Stimulated activated CD4-positive, alpha-beta T cell treated with anti-CD3 and anti-CD28 coated beads, TNF-alpha, amount 100 ng/mL, for 24 hours (primary cell): ENCODE measurements around the gene ABHD17C.

Source experiments
- DNase-seq, 3 experiments: peaks; one replicate each; pipeline ENCODE4 v3.0.0-alpha.2; 2020; ENCODE audit warnings: low read depth in 3 of 3

The ABHD17C gene

DNA sequence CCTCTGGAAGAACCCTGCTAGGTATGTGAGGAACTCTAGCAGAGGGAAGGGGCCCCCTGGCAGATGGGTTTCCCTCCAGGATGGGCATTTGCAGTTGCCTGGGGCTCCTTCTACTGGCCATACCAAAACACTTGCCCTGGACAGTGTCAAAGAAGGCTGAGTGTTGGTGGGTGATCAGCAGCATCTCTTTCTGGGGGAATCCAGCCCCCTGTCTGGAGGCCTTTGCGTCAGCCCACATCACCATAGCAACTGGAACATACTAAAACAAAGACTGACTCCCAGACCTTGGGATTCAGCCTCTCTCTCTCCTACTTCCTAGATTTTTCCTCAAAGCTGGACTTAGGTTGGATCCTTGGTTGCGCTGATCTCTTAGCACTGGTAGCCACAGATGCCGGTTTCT lies 92.2 kb downstream of the ABHD17C start:
- no peak for DNase-seq

DNA sequence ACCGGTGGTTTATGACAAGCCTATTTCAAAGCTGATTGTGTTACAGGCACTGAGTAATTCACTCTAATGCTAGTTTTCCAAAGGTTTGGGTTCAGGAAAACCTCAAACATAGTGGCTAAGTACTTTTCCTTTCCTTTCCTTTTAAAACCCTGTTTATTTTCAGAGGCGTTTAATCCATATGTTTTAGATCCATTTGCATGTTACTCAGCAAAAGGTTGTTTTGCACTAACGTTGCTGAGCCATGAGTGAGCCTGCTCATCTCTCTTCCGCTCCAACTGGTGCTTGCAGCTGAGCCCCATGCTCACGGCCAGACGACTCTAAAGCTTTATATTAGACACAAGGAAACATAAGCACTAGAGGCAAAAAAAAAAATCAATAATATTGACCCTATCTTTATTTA lies 93.4 kb downstream of the ABHD17C start:
- no peak for DNase-seq

DNA sequence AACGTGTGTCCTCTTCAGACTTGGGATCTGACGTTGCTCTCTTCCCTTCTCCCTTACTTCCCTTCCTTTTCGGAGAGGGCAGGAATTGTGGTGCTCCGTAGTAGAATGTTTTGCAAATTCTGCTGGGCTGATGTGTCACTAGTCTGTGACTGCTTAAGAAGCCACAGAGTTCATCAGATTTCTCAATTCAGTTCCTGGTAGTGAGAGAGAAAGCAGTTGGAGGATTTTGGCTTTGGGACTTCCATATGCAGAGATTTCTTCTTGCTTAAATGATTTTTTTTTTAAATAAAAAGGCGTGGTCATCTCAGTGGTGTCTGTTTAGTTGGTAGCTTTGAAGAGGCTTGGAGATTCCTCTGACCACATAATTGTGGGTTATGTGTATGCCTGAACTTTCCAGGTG lies 94.2 kb downstream of the ABHD17C start:
- no peak for DNase-seq

DNA sequence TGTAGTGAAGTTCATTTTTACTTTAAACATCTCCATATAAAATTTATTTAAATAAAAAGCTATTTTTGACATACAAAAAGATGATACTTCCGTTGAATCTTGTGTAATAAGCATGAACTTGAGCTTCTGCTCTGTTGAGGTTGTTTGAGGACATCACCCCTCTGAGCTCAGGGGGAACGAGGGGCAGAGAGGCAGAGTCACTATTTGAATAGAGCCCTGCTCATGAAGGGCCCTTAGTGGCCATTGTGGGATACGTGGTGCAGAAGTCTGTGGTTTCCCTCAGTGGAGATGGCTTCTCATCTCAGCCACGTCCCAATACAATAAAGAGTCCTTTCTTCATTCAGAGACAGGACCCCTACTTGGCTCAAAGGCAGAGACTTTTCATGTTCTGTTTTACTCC lies 94.7 kb downstream of the ABHD17C start:
- DNase-seq, result no peak

DNA sequence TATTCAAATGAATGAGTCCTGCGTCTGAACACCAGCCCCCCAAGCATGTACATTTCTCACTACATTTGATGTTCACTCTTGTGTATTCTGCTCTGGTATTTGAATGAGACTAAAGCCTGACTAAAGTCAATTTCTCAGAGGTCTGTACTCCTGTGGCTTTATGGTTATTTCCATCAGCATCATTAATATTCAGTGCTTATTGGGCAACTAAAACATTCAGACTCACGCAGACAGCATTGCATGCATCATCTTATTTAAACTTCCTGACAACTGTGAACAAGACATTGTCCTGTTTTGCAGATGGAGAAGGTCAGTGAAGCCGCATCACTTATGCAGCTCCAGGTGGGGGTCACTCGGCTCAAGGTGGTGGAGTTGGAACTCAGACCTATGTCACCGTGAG lies 95.1 kb downstream of the ABHD17C start:
- DNase-seq, result no peak

DNA sequence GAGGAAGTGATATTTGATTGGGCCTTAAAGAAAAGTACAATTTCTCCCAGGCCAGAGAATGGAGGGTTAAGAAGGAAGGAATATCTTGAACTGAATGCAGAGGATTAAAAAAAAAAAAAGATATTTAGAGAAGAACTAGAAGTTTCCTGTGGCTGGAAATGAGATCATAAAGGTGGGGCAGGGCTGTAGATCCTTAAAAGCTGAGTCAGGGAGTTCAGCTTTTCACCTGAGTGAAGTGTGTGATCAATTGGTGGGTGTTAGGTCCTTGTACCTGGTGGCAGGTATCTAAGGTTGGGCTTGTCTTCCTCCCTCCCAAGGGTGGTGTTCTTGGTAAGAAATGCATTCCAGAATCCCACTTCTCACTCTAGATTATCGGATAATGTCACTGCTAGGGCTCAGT lies 95.9 kb downstream of the ABHD17C start:
- DNase-seq, result no peak

DNA sequence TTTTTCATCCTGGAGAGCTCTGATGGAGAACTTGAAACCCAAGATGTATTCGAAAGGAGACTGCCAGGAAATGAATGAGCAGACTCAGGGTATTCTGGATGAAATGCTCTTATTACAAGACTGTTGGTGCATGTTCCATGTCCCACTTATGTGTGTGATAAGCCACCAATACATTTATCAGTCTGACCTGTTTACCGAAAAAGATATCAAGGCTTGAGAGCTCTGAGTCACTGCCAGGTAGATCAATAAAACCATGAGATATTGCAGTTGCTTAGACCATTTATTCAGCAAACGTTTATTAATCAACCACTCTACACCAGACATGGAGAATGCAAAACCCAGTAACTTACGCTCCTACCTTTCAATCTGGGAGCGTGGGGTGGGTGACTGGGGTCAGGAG lies 101.3 kb downstream of the ABHD17C start:
- DNase-seq, result no peak

DNA sequence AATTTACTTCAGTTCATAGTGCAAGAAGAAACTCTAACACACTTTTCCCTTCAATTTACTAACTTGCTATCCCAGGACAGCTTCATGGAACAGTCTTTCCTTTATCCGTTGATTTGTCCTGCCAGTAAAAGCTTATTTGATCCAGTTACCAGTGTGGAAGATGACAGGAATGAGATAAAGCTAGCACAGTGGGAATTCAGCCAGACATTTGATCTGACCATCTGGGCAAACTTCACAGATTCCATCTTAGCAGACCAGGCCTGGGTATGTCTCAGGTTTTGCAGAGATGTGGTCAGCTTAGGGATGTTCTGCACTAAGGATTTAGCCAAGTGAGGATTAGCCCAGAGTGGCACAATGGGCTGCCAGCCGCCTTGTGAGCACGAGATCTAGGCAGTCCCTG lies 103.8 kb downstream of the ABHD17C start:
- DNase-seq, result no peak

DNA sequence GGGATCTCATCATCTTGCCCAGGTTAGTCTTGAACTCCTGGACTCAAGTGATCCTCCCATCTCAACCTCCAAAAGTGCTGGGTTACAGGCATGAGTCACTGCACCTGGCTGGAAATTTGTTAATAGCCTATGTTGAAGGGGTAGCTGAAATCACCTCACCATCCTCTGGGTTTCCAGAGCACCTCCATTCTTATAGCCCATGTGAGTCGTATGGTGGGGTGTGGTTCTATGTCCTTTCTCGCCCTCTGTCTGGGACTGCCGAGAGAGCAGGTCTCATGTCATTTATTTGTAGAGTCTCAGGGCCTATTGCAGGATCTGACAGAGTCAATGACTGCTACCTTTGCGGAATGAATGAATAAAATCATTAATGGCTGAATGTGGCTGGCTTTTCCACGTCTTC lies 105.0 kb downstream of the ABHD17C start:
- no peak for DNase-seq

DNA sequence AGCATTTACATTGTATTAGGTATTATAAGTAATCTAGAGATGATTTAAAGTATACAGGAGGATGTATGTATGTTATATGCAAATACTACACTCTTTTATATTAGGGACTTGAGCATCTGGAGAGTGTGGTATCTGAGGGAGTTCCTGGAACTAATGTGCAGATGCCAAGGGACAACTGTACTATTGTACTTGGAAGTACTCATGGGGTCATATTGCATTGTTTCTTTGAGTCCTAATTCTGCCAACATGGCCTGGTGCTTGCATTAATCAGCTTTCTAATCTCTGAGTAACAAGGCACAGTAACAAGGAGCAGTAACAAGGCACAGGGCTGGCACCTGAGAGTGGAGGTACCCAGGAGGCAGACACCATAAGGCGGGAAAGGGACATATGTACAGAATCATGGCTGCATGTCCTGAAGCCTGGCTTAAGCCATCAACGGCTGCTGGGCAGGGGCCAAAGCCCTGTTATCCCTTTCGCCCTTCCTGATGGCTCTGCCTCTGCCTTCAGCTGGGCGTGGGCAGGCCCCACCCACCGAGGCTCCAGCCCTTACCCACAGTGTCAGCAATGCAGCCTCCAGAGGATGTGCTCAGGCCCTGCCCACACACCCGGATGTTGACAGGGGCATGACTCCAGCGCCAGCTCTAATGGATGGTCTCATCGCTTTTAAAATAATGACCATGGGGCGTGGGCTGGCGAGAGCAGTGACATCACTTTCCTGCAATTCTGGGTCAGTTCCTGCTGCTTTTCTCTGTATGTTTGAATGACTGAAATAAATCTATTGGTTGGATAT lies 107.0 kb downstream of the ABHD17C start:
- no peak for DNase-seq

DNA sequence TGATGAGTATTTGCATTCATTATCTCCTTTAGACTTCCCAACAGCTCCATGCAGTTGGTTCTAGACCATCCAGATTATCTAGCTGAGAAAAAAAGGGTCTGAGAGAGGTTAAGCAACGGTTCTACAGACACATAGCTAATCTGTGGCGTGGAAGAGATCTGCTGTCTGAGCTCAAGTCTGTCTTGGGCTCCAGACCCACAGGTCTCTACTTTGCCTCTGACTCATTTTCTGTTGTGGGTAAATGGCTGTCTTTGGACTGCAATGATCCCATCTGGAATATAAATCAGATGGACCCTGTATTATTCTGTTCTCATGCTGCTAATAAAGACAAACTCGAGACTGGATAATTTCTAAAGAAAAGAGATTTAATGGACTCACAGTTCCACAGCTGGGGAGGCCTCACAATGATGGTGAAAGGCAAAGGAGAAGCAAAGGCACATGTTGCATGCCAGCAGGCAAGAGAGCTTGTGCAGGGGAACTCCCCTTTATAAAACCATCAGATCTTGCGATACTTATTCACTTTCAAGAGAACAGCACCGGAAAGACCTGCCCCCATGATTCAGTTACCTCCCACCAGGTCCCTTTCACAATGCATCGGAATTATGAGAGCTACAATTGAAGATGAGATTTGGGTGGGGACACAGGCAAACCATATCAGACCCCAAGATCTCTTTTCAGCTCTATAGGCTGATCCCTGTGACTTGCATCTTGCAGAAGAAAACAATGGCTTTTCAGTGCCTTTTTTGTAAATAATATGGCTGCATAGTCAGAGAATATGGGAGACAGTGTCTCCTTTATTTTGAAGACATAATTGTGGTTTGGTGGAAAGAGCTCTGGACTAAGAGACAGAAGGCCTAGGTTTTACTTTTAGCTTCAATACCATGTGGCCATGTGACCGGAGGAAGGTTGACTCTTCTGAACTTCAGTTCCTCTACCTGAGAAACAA lies 108.7 kb downstream of the ABHD17C start:
- DNase-seq, result peak in 2 of 3 experiments; percentile 28 to 41

DNA sequence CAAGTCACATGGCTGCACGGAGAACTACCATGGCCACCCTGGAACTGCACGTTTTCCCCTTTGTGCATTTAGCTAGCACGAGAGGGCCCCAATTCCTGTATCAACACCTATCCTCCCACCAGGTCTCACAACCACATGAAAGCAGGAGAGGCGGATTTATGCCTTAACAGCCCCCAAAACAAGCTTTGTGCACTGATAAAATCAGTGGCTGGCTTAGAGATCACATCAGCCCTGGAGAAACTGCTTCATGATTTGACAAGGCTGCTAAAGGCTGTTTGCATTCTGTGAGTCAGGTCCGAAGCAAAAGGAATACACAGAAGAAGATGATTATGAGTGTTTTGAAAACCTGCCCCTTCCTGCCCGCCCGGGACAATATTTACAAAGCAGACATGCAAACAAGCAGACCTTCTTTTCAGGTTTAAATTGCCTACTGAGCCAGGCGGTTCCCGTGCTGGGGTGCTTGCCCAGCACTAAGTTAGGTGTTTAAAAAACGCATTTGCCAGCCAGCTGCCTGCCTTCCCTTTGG lies 109.9 kb downstream of the ABHD17C start:
- DNase-seq, result peak in 1 of 3 experiments; percentile 17
